Choroid plexus epithelial cell (primary cell): Measurements from ENCODE around the gene KCNS3.

Experiments used
- DNase-seq: peaks from one replicate; pipeline ENCODE4 v3.0.0-alpha.2; 2010; ENCODE audit warnings: low read depth
- H3K4me3 ChIP-seq: 2 replicates; pipeline ENCODE4 v1.5.1; 2011; ENCODE audit warnings: low read depth, mild to moderate bottlenecking, control low read depth, low read length, moderate library complexity
- TF ChIP-seq, protein P1 (sequence below): conservative IDR thresholded peaks from 2 replicates; pipeline ENCODE4 v1.5.1; 2011; ENCODE audit warnings: low read depth, mild to moderate bottlenecking, control low read depth, inconsistent platforms, low read length, moderate library complexity

KCNS3 gene

DNA sequence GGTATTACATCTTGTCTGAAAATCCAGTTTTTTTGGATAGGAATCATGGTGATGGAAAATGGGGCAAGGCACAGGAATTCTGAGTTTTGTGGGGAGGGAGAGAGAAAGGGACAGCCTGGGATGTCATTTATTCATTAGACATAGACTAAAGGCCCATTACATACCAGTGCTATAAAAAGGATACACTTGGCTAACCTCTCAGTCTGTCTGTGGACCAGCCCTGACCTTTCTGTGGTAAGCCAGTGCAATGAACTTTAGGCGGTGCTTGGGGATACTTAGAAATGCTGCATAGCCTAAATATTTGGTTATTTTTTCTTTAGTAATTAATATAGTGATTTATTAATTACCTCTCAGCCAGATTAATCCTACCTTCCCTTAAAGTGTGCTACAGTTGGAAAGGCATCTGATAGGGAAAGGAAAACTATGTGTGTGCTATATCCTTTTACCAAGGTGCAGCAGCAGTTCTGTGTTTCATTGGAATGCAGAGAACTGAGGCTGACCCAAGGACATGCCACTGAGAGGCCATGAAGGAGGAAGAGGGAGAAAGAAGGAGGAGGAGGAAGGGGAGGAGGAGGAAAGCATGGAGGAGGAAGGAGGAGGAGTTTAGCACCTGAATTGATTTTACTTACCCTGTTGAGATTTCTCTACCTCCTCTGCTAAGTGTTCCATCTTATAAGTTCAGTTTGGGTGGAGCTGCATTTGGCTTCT is 37.5 kb downstream of the KCNS3 start:
- no peak overlapping the region for H3K4me3 ChIP-seq
- TF ChIP-seq, protein P1, sequence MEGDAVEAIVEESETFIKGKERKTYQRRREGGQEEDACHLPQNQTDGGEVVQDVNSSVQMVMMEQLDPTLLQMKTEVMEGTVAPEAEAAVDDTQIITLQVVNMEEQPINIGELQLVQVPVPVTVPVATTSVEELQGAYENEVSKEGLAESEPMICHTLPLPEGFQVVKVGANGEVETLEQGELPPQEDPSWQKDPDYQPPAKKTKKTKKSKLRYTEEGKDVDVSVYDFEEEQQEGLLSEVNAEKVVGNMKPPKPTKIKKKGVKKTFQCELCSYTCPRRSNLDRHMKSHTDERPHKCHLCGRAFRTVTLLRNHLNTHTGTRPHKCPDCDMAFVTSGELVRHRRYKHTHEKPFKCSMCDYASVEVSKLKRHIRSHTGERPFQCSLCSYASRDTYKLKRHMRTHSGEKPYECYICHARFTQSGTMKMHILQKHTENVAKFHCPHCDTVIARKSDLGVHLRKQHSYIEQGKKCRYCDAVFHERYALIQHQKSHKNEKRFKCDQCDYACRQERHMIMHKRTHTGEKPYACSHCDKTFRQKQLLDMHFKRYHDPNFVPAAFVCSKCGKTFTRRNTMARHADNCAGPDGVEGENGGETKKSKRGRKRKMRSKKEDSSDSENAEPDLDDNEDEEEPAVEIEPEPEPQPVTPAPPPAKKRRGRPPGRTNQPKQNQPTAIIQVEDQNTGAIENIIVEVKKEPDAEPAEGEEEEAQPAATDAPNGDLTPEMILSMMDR, result no peak
- DNase-seq, result no peak

DNA sequence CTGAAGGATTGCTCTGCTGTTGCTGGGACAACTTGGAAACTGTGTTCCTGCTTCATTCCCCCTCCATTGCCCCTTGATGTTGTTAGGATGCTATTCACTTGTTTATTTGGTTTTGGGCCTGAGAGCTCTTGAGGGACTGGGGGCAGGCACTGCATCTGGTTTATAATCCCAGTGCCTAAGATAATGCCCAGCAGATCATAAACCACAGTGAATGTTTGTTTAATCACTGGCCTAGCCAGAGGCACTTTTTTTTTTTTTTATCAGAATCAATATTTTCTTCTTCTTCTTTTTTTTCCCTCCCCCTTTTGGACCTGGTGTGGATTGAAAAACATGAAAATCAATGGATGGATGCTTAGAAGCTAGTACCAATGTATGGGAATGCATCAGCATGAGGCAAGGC is 38.1 kb downstream of the KCNS3 start:
- no peak for DNase-seq
- H3K4me3 ChIP-seq, result no peak overlapping the region
- TF ChIP-seq, protein P1, result no peak

DNA sequence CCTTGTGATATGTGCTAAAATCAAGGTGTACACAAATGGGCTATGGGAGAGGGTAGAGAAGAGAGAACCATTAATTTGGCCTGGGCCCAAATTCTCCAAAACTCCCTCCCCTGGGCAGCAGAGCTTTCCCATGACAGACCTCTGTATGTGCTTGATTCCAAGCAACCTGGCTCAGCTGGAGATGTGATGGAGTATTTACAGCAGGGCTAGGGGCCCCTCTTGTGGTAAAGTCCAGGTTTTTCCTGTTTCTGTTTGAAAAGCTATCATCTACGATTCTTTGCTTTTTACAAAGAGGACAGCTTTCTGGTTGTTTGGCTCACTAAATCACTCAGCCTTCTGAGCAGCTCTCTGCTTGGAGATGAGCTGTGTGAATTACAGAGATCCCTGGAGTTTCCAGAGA is 40.3 kb downstream of the KCNS3 start:
- peak; percentile 45 for DNase-seq
- TF ChIP-seq, protein P1, result peak; percentile 42

DNA sequence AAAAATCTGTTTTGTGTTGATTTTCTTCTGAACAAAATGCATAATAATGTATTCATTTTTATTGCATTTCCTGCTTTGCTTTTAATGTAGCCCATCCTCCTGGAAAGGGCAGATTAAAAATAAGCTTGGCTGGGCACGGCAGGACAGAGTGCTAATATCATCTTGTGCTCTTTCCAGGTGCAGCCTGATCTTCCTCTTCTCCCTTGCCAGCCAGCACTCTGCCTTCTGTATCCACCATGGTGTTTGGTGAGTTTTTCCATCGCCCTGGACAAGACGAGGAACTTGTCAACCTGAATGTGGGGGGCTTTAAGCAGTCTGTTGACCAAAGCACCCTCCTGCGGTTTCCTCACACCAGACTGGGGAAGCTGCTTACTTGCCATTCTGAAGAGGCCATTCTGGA is 52.3 kb downstream of the KCNS3 start:
- no peak overlapping the region for H3K4me3 ChIP-seq
- TF ChIP-seq, protein P1, result no peak
- no peak for DNase-seq

More for the DNA sequence above, 40.3 kb downstream of the KCNS3 start:
- H3K4me3 ChIP-seq, result no peak overlapping the region

DNA sequence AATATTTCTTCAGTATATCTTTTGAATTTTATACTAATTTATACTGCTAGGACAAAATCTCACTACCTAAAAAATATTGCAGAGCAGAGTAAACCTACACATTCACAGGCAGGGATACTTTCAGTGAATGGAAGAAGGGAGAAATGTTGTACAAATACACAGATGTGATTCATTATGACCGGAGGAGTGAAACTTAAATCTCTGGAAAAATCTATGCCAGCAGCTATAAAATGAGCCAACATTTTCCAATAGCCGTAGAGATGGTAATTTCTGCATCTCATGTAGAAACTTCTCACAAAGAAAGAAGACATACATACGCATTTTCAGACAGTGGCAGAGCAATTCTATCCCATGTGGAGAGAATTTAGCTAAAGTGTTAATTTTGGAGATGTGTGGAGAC is 54.8 kb downstream of the KCNS3 start:
- TF ChIP-seq, protein P1, result no peak
- H3K4me3 ChIP-seq, result no peak overlapping the region
- no peak for DNase-seq

DNA sequence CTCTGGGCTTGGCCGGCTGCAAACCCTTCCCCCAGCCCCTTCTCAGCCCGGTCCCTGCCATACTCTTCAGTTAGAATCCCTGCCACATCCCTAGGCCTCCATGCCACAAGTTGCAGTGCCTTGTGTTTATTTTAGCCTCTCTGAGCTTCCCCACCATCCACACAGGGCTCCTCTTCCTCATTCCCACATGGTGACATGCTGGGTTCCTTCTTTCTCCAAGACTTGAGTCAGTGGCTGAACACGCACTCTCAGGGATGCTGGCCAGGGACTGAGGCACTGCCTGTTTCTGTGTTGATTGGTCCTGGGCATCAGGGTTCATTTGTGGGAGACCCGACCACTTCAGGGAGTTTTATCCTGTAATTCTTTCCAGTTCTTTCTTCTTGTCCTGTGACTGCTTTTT is 56.3 kb downstream of the KCNS3 start:
- H3K4me3 ChIP-seq, result no peak overlapping the region
- DNase-seq, result peak; percentile 23
- TF ChIP-seq, protein P1, result no peak

DNA sequence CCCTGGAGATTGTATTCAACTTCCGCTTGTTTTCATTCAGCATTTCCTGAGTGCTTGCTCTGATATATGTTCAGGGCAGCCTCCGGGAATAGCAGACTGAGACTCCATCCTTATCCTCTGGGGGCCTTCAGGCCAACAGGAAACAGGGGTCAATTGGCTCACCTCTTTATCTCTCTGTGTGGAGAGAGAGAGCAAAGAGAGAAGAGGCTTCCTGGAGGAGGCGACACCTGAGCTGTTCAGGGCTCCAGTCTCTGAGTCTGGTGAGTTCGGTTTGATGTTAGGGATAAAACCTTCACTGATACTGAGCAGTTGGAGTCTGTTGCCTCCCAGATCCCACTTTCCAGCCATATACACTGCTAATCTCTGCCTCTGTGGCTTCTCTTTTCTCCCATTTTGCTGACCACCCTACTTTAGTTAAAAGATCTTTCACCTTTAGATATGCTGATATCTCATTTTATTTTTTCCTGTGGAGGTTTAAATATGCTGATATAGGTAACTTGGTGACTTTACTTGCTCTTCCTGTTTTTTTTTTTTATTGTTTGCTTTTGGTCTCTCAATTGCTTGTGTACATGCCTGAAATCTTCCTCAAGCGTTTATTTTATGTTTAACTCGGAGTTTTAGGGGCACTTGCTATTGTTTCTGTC is 56.9 kb downstream of the KCNS3 start:
- TF ChIP-seq, protein P1, result no peak
- no peak for DNase-seq
- H3K4me3 ChIP-seq, result no peak overlapping the region
